IMR-90 (cell line): ENCODE measurements around the gene CLEC2D. TPM values are rescaled to one million over a fixed set of nuclear protein-coding genes. Genes with fewer than 3 reads are reported as not detected.

Source experiments
- ATAC-seq: fragments of 200-7000 bp; cut with Tn5 transposase; 2 replicates; pipeline ENCODE4 v1.9.1; 2020; ENCODE audit warnings: low read depth, mild to moderate bottlenecking, moderate library complexity
- BruUV-seq: library from RNA; stranded (reverse); fragments of 400-500 nt; replicated peaks from 2 replicates; lab custom pipeline; 2021; lab: Mats Ljungman, UMichigan
- CTCF ChIA-PET: fragments of 300-600 bp; formaldehyde crosslinking; extraction: SDS; loops from one replicate; lab custom pipeline; 2021; ENCODE audit warnings: antibody characterized with exemption; lab: Yijun Ruan, JAX
- POLR2A ChIA-PET: fragments of 300-600 bp; sonication (Branson Sonifier 250); formaldehyde crosslinking; loops from one replicate; lab custom pipeline; 2022; ENCODE audit warnings: antibody characterized with exemption; ENCODE audit not compliant: unreplicated experiment; lab: Charles Lee
- DNase-seq: peaks from one replicate; pipeline ENCODE4 v3.0.0; 2013
- H2AFZ ChIP-seq: replicated peaks from 2 replicates; pipeline ENCODE3; 2013; ENCODE audit warnings: low read length, mild to moderate bottlenecking; ENCODE audit not compliant: poor library complexity
- H2AK5ac ChIP-seq: 2 replicates; pipeline ENCODE4 v1.6.1; 2013; ENCODE audit warnings: low read depth, low read length, inconsistent platforms
- H2AK9ac ChIP-seq: replicated peaks from 2 replicates; pipeline ENCODE3; 2013; ENCODE audit warnings: mild to moderate bottlenecking, low read depth, low read length, moderate library complexity; ENCODE audit not compliant: poor library complexity
- H2BK120ac ChIP-seq: 2 replicates; pipeline ENCODE4 v1.6.1; 2013; ENCODE audit warnings: low read depth, low read length, inconsistent platforms
- H2BK15ac ChIP-seq: 3 replicates; pipeline ENCODE4 v1.6.1; 2013; ENCODE audit warnings: low read depth, low read length, inconsistent platforms
- H2BK20ac ChIP-seq: 2 replicates; pipeline ENCODE4 v1.6.1; 2013; ENCODE audit warnings: low read depth, mild to moderate bottlenecking, inconsistent platforms, low read length, moderate library complexity
- H2BK5ac ChIP-seq: 2 replicates; pipeline ENCODE4 v1.6.1; 2013; ENCODE audit warnings: mild to moderate bottlenecking, low read depth, low read length, inconsistent platforms; ENCODE audit not compliant: poor library complexity, severe bottlenecking
- H3K14ac ChIP-seq: replicated peaks from 2 replicates; pipeline ENCODE4 v1.6.1; 2013; ENCODE audit warnings: low read depth, low read length, inconsistent platforms
- H3K18ac ChIP-seq: 2 replicates; pipeline ENCODE4 v1.6.1; 2013; ENCODE audit warnings: low read depth, low read length, control low read depth
- H3K23ac ChIP-seq: 2 replicates; pipeline ENCODE4 v1.6.1; 2013; ENCODE audit warnings: low read depth, low read length, inconsistent platforms
- H3K27ac ChIP-seq: 2 replicates; pipeline ENCODE4 v1.5.1; 2013; ENCODE audit warnings: mild to moderate bottlenecking, control low read depth, low read length; ENCODE audit not compliant: insufficient read depth
- H3K27me3 ChIP-seq: 2 replicates; pipeline ENCODE4 v1.6.1; 2013; ENCODE audit warnings: low read length; ENCODE audit not compliant: control insufficient read depth, insufficient read depth
- H3K36me3 ChIP-seq: 2 replicates; pipeline ENCODE4 v1.6.1; 2013; ENCODE audit warnings: low read length, mixed read lengths; ENCODE audit not compliant: control insufficient read depth, insufficient read depth
- H3K4ac ChIP-seq: 2 replicates; pipeline ENCODE4 v1.6.1; 2013; ENCODE audit warnings: low read depth, low read length, inconsistent platforms
- H3K4me1 ChIP-seq: 2 replicates; pipeline ENCODE4 v1.6.1; 2013; ENCODE audit warnings: low read length, mixed read lengths; ENCODE audit not compliant: control insufficient read depth, insufficient read depth
- H3K4me2 ChIP-seq: 2 replicates; pipeline ENCODE4 v1.6.1; 2013; ENCODE audit warnings: low read depth, mild to moderate bottlenecking, control low read depth, low read length, moderate library complexity
- H3K4me3 ChIP-seq: 2 replicates; pipeline ENCODE4 v1.5.1; 2013; ENCODE audit warnings: low read depth, mild to moderate bottlenecking, control low read depth, low read length, moderate library complexity; ENCODE audit not compliant: insufficient read depth
- H3K56ac ChIP-seq: 2 replicates; pipeline ENCODE4 v1.6.1; 2013; ENCODE audit warnings: low read length, inconsistent platforms; ENCODE audit not compliant: insufficient read depth; ENCODE audit errors: extremely low read depth
- H3K79me1 ChIP-seq, 2 experiments: 2 replicates each; pipeline ENCODE4 v1.6.1; 2013; ENCODE audit warnings: low read length in 2 of 2, inconsistent platforms in 1 of 2, low read depth in 1 of 2
- H3K9ac ChIP-seq: 2 replicates; pipeline ENCODE4 v1.6.1; 2013; ENCODE audit warnings: low read depth, low read length, control low read depth
- H3K9me1 ChIP-seq: 2 replicates; pipeline ENCODE4 v1.6.1; 2013; ENCODE audit warnings: low read length, inconsistent platforms; ENCODE audit not compliant: insufficient read depth
- H3K9me3 ChIP-seq: 2 replicates; pipeline ENCODE4 v1.6.1; 2013; ENCODE audit warnings: low read length; ENCODE audit not compliant: control insufficient read depth, insufficient read depth
- H4K20me1 ChIP-seq: 2 replicates; pipeline ENCODE4 v1.6.1; 2013; ENCODE audit warnings: low read length, inconsistent platforms; ENCODE audit not compliant: insufficient read depth
- H4K5ac ChIP-seq: 2 replicates; pipeline ENCODE4 v1.6.1; 2013; ENCODE audit warnings: mild to moderate bottlenecking, low read depth, low read length, control low read depth
- H4K8ac ChIP-seq, 2 experiments: 2 replicates each; pipeline ENCODE4 v1.6.1; 2013; ENCODE audit warnings: low read depth in 2 of 2, low read length in 2 of 2, control low read depth in 1 of 2, inconsistent platforms in 1 of 2
- H4K91ac ChIP-seq: 2 replicates; pipeline ENCODE4 v1.6.1; 2013; ENCODE audit warnings: low read depth, low read length, inconsistent platforms; ENCODE audit not compliant: insufficient read depth
- BHLHE40 ChIP-seq: fragments of 150-350 bp; IDR thresholded peaks from 2 replicates; pipeline ENCODE4 v1.6.1; 2016; ENCODE audit warnings: mild to moderate bottlenecking, low read depth, low read length
- CEBPB ChIP-seq: IDR thresholded peaks from 2 replicates; pipeline ENCODE4 v1.6.1; 2012; ENCODE audit warnings: low read depth, low read length, improper control_type of control experiment
- CHD1 ChIP-seq: IDR thresholded peaks from 2 replicates; pipeline ENCODE4 v1.6.1; 2012; ENCODE audit warnings: low read depth, low read length, improper control_type of control experiment
- FOS ChIP-seq: fragments of 150-350 bp; IDR thresholded peaks from 2 replicates; pipeline ENCODE4 v1.6.1; 2016; ENCODE audit warnings: low read depth, low read length
- MAFK ChIP-seq: IDR thresholded peaks from 2 replicates; pipeline ENCODE4 v1.6.1; 2012; ENCODE audit warnings: low read depth, low read length, improper control_type of control experiment
- MAZ ChIP-seq: IDR thresholded peaks from 2 replicates; pipeline ENCODE4 v1.6.1; 2012; ENCODE audit warnings: low read depth, mild to moderate bottlenecking, low read length, improper control_type of control experiment, moderate library complexity, borderline replicate concordance
- MXI1 ChIP-seq: IDR thresholded peaks from 2 replicates; pipeline ENCODE4 v1.6.1; 2012; ENCODE audit warnings: low read depth, mild to moderate bottlenecking, low read length, moderate library complexity, borderline replicate concordance
- NFE2L2 ChIP-seq: fragments of 150-350 bp; IDR thresholded peaks from 2 replicates; pipeline ENCODE4 v1.6.1; 2016; ENCODE audit warnings: low read depth, mild to moderate bottlenecking, low read length
- POLR2A ChIP-seq: IDR thresholded peaks from 2 replicates; pipeline ENCODE4 v1.6.1; 2012; ENCODE audit warnings: mild to moderate bottlenecking, low read depth, low read length
- RAD21 ChIP-seq: IDR thresholded peaks from 2 replicates; pipeline ENCODE4 v1.6.1; 2012; ENCODE audit warnings: low read length, improper control_type of control experiment
- RCOR1 ChIP-seq: IDR thresholded peaks from 2 replicates; pipeline ENCODE4 v1.6.1; 2012; ENCODE audit warnings: mild to moderate bottlenecking, low read length, improper control_type of control experiment; ENCODE audit not compliant: insufficient replicate concordance
- RFX5 ChIP-seq: IDR thresholded peaks from 2 replicates; pipeline ENCODE4 v1.8.0; 2012; ENCODE audit warnings: low read depth, mild to moderate bottlenecking, low read length, moderate library complexity
- SMC3 ChIP-seq: fragments of 150-350 bp; IDR thresholded peaks from 2 replicates; pipeline ENCODE4 v1.6.1; 2016; ENCODE audit warnings: low read depth, mild to moderate bottlenecking, antibody characterized with exemption, low read length, moderate library complexity
- WGBS, 2 experiments: methylation state at CpG; one replicate each; pipeline versions ENCODE4 v1.1.5 to v1.1.7; 2013; ENCODE audit warnings: missing lambda C conversion rate in 2 of 2; ENCODE audit not compliant: insufficient read length in 1 of 2; ENCODE audit errors: extremely low coverage in 2 of 2; 5-methylcytosine and 5-hydroxymethylcytosine counted together
- dilution Hi-C: fragments of 300-500 bp; cut with HindIII; formaldehyde crosslinking; loops from one replicate; pipeline ENCODE4 v1.14.3; 2018; ENCODE audit warnings: low sequenced_read_pairs; ENCODE audit not compliant: unreplicated experiment
- in situ Hi-C: fragments of 300-500 bp; cut with MboI; formaldehyde crosslinking; loops from 3 replicates; pipeline ENCODE4 v1.14.3; 2019; ENCODE audit warnings: low sequenced_read_pairs, inconsistent platforms, mixed read lengths
- intact Hi-C: fragments of 100-400 bp; cut with micrococcal nuclease; formaldehyde crosslinking; loops from 2 replicates; pipeline ENCODE4 v1.10.0; 2022
- polyA plus RNA-seq, 3 experiments: library from polyadenylated mRNA; depleted of rRNA; stranded (reverse); fragments of >200 nt; gene quantifications; 2 replicates each; pipeline ENCODE4 v1.2.3, GENCODE V29; 2012; ENCODE audit warnings: low replicate concordance in 1 of 3
- total RNA-seq: library from RNA; depleted of rRNA; stranded (reverse); fragments of >200 nt; gene quantifications from 2 replicates; pipeline ENCODE4 v1.2.3, GENCODE V29; 2012
- TF ChIP-seq, protein P1 (sequence below): fragments of 150-350 bp; IDR thresholded peaks from 2 replicates; pipeline ENCODE4 v1.6.1; 2016; ENCODE audit warnings: low read depth, mild to moderate bottlenecking, low read length, moderate library complexity, borderline replicate concordance
- TF ChIP-seq, protein P2 (sequence below): conservative IDR thresholded peaks from 2 replicates; pipeline ENCODE4 v1.5.1; 2012; ENCODE audit warnings: mild to moderate bottlenecking, low read depth, low read length, improper control_type of control experiment
- TF ChIP-seq, protein P3 (sequence below): fragments of 150-350 bp; IDR thresholded peaks from 2 replicates; pipeline ENCODE4 v1.6.1; 2017; ENCODE audit warnings: mild to moderate bottlenecking, antibody characterized with exemption, low read length, low read depth

Gene CLEC2D
- total and polyA plus RNA-seq, 2 of the 4 experiments (the other 2 are of a cell fraction), result 0.72 to 1.2 TPM

DNA sequence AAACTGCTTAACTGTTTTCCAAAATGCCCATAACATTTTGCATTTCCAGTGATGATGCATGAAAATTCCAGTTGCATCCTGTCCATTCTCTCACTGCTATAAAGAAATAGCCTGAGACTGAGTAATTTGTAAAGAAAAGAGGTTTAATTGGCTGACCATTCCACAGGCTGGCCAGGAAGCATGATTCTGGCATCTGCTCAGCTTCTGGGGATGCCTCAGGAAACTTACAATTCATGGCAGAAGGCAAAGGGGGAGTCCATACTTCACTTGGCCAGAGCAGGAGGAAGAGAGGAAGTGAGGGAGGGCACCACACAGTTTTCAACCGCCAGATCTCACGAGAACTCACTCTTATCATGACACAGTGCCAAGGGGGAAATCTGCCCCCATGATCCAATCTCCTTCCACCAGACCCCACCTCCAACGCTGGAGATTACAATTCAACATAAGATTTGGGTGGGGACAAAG lies 18.2 kb upstream of the CLEC2D start:
- WGBS, 2 experiments, result no CpG with 5 or more reads among the region's 3 CpGs
- no peak overlapping the region for H3K4me3 ChIP-seq
- no TSS peak for BruUV-seq

More for the DNA sequence above, 18.2 kb upstream of the CLEC2D start:
- Histone ChIP-seq H3K18ac (peak overlapping the region; percentile 18; the same call in 1 of the 2 replicates), H4K5ac (peak overlapping the region; percentile 36; the same call in 1 of the 2 replicates), H3K9me1 (no peaks in the 10 kb centered on the region; the same call in 1 of the 2 replicates), H3K23ac (peak overlapping the region; percentile 66; the same call in 1 of the 2 replicates), H2BK20ac (peak overlapping the region; percentile 75), H3K27ac (peak overlapping the region; percentile 53), H2BK120ac (peak overlapping the region; percentile 93), H3K14ac (peak overlapping the region; percentile 78), H2AK9ac (no peak overlapping the region), H2AFZ (peak overlapping the region; percentile 63), H2BK5ac (peak overlapping the region; percentile 84), H4K8ac (peak overlapping the region; percentile 59 to 79), H3K4me2 (no peak overlapping the region), H3K9me3 (no peaks in the 10 kb centered on the region), H3K36me3 (peaks cover 8% of the 10 kb centered on the region), H3K9ac (no peak overlapping the region), H3K56ac (no peak overlapping the region; the same call in 1 of the 2 replicates), H2BK15ac (peak overlapping the region; percentile 94; the same call in 2 of the 3 replicates), H4K91ac (peak overlapping the region; percentile 41), H4K20me1 (no peaks in the 10 kb centered on the region), H3K79me1 (peaks cover 5 to 24% of the 10 kb centered on the region in 2 experiments; a peak in 3 of 4 replicates), H2AK5ac (peak overlapping the region; percentile 40; the same call in 1 of the 2 replicates), H3K4me1 (peaks cover 5% of the 10 kb centered on the region), H3K4ac (peak overlapping the region; percentile 84), H3K27me3 (no peaks in the 10 kb centered on the region)
- ChIA-PET POLR2A (no interaction called here), CTCF (no interaction called here)
- dilution Hi-C loops (no loop called here), in situ Hi-C loops (no loop called here), intact Hi-C loops (loop anchor here (2.0 kb wide), 1 partner anchor 48 kb away; no protein-coding TSS in a partner anchor)
- ATAC-seq (no peak), DNase-seq (peak; percentile 67)
- no peak for TF ChIP-seq POLR2A
- no peak for TF ChIP-seq MAFK
- TF ChIP-seq SMC3, result no peak
- TF ChIP-seq, protein P1, sequence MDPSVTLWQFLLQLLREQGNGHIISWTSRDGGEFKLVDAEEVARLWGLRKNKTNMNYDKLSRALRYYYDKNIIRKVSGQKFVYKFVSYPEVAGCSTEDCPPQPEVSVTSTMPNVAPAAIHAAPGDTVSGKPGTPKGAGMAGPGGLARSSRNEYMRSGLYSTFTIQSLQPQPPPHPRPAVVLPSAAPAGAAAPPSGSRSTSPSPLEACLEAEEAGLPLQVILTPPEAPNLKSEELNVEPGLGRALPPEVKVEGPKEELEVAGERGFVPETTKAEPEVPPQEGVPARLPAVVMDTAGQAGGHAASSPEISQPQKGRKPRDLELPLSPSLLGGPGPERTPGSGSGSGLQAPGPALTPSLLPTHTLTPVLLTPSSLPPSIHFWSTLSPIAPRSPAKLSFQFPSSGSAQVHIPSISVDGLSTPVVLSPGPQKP, result no peak
- TF ChIP-seq RAD21, result no peak
- no peak for TF ChIP-seq BHLHE40
- TF ChIP-seq, protein P2, sequence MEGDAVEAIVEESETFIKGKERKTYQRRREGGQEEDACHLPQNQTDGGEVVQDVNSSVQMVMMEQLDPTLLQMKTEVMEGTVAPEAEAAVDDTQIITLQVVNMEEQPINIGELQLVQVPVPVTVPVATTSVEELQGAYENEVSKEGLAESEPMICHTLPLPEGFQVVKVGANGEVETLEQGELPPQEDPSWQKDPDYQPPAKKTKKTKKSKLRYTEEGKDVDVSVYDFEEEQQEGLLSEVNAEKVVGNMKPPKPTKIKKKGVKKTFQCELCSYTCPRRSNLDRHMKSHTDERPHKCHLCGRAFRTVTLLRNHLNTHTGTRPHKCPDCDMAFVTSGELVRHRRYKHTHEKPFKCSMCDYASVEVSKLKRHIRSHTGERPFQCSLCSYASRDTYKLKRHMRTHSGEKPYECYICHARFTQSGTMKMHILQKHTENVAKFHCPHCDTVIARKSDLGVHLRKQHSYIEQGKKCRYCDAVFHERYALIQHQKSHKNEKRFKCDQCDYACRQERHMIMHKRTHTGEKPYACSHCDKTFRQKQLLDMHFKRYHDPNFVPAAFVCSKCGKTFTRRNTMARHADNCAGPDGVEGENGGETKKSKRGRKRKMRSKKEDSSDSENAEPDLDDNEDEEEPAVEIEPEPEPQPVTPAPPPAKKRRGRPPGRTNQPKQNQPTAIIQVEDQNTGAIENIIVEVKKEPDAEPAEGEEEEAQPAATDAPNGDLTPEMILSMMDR, result no peak
- TF ChIP-seq CHD1, result no peak
- TF ChIP-seq, protein P3, sequence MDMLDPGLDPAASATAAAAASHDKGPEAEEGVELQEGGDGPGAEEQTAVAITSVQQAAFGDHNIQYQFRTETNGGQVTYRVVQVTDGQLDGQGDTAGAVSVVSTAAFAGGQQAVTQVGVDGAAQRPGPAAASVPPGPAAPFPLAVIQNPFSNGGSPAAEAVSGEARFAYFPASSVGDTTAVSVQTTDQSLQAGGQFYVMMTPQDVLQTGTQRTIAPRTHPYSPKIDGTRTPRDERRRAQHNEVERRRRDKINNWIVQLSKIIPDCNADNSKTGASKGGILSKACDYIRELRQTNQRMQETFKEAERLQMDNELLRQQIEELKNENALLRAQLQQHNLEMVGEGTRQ, result no peak
- TF ChIP-seq CEBPB, result no peak
- TF ChIP-seq MXI1, result no peak
- TF ChIP-seq RFX5, result no peak
- TF ChIP-seq RCOR1, result no peak
- no peak for TF ChIP-seq NFE2L2
- TF ChIP-seq FOS, result no peak
- no peak for TF ChIP-seq MAZ
